Measurements from ENCODE around the gene RNASEH1. TPM values are rescaled to one million over a fixed set of nuclear protein-coding genes. Genes with fewer than 3 reads are reported as not detected.

The RNASEH1 gene
- total and polyA plus RNA-seq, 2 of the 13 experiments (the other 11 are each of a cell fraction or from before 2014, with no cell fraction given) = 14.5 to 57.4 TPM

DNA sequence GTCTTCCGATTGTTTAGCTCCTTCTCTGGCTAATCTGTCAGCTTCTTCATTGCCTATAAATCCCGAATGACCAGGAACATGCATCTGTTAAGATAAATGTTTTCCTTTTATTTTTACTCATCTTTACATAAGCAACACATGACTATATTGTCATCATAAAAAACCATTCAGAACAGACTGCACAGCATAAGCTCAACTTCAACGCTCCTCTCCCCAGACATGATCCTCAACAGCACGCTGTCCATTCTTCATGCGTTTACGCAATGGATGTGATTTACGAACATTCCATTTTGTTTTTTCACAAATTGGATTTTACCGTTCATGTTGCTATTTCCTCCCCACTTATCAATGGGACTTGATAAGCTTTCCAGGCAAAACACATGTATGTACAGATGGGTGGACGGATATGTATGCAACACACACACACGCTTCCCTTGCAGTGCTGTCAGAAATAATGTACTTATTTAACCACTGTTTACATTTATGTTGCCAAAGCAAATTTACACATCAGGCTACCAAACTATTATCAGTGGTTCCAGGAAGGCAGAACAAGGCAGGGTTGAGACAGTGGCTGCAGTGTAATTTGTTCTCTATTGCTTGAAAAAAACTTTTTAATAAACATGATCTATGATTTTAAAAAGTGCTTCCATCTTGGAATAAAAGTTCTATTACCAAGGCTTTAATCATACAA, 12.2 kb downstream of the RNASEH1 start:
- FAIRE-seq (no peak), ATAC-seq (no peak), DNase-seq (ENCODE audit: low spot score) (no peak)
- CTCF ChIA-PET (ENCODE audit: low intra/inter-chr PET ratio, low total read pairs) = no interaction called here
- POLR2A ChIA-PET = interaction anchor here (1.0 kb wide), 1 partner anchor 13 kb away, joined by 4 read pairs; the partner anchor contains the start of gene RNASEH1
- H3K27me3 ChIP-seq (ENCODE audit: control insufficient read depth in 1 of 2, insufficient read depth in 2 of 2, low read length in 2 of 2) = no peaks in the 10 kb centered on the region
- no peaks in the 10 kb centered on the region for H3K9me3 ChIP-seq (ENCODE audit: low read length)
- peaks cover 8% of the 10 kb centered on the region for H3K4me1 ChIP-seq (ENCODE audit: insufficient read depth, low read length)
- TF ChIP-seq ZNF569 (CRISPR knock-in tag; IDR thresholded peaks at IDR 0.05; ENCODE audit: borderline replicate concordance) = no peak
- TF ChIP-seq, protein P1, sequence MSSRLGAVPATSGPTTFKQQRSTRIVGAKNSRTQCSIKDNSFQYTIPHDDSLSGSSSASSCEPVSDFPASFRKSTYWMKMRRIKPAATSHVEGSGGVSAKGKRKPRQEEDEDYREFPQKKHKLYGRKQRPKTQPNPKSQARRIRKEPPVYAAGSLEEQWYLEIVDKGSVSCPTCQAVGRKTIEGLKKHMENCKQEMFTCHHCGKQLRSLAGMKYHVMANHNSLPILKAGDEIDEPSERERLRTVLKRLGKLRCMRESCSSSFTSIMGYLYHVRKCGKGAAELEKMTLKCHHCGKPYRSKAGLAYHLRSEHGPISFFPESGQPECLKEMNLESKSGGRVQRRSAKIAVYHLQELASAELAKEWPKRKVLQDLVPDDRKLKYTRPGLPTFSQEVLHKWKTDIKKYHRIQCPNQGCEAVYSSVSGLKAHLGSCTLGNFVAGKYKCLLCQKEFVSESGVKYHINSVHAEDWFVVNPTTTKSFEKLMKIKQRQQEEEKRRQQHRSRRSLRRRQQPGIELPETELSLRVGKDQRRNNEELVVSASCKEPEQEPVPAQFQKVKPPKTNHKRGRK (CRISPR knock-in tag; IDR thresholded peaks at IDR 0.05) = no peak
- TF ChIP-seq PCBP1 (IDR thresholded peaks at IDR 0.05; ENCODE audit: borderline replicate concordance, low read depth, low read length) = no peak
- TF ChIP-seq HMGA1 (CRISPR knock-in tag; conservative IDR thresholded peaks at IDR 0.05) = no peak
- TF ChIP-seq POLR2G (IDR thresholded peaks at IDR 0.05; ENCODE audit: low read depth, low read length) = no peak
- TF ChIP-seq PHF20 (CRISPR knock-in tag; IDR thresholded peaks at IDR 0.05) = no peak
- TF ChIP-seq, protein P2, sequence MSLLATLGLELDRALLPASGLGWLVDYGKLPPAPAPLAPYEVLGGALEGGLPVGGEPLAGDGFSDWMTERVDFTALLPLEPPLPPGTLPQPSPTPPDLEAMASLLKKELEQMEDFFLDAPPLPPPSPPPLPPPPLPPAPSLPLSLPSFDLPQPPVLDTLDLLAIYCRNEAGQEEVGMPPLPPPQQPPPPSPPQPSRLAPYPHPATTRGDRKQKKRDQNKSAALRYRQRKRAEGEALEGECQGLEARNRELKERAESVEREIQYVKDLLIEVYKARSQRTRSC (CRISPR knock-in tag; IDR thresholded peaks at IDR 0.05; ENCODE audit: low read depth) = no peak
- no peak for TF ChIP-seq HOXA7 (CRISPR knock-in tag; IDR thresholded peaks at IDR 0.05)
- intact Hi-C loops (cut with micrococcal nuclease; ENCODE audit: unreplicated experiment) (no loop called here), in situ Hi-C loops (cut with HindIII; ENCODE audit: extremely low pct_ligation_motif_present, low pct_unique_long_range_greater_than_20kb) (no loop called here)
- no TSS peak for BruUV-seq (replicated peaks)
- no peak overlapping the region for H3K4me2 ChIP-seq (ENCODE audit: low read depth, low read length)
- no peak overlapping the region for H3K27ac ChIP-seq (ENCODE audit: extremely low read length, insufficient read depth, low read length)
- peaks cover 7% of the 10 kb centered on the region for H3K79me2 ChIP-seq (ENCODE audit: insufficient read depth, low read length)
- H3K4me3 ChIP-seq (replicated peaks in 1 of 3; ENCODE audit: insufficient read depth in 1 of 3, low read depth in 2 of 3, low read length in 3 of 3) = no peak overlapping the region
- no peak overlapping the region for H2AFZ ChIP-seq (ENCODE audit: low read length)
- no peak overlapping the region for H3K9ac ChIP-seq (ENCODE audit: insufficient read depth, low read depth, low read length)
- WGBS (ENCODE audit: low lambda C conversion rate) = 94% methylated on average over 10 of the region's 10 CpGs
- H3K36me3 ChIP-seq (replicated peaks in 1 of 2; ENCODE audit: control insufficient read depth in 1 of 2, insufficient read depth in 2 of 2, low read length in 2 of 2) = peaks cover 51 to 94% of the 10 kb centered on the region in 2 experiments
- no peaks in the 10 kb centered on the region for H4K20me1 ChIP-seq (ENCODE audit: insufficient read depth, low read length)

Measured in HepG2 (cell line).